ENCODE data around the gene TNFRSF12A. TPM values are rescaled to one million over a fixed set of nuclear protein-coding genes. Genes with fewer than 3 reads are reported as not detected.

The TNFRSF12A gene
- polyA plus RNA-seq, 2 of the 4 experiments (the other 2 are of a cell fraction) = 111 to 314 TPM

DNA sequence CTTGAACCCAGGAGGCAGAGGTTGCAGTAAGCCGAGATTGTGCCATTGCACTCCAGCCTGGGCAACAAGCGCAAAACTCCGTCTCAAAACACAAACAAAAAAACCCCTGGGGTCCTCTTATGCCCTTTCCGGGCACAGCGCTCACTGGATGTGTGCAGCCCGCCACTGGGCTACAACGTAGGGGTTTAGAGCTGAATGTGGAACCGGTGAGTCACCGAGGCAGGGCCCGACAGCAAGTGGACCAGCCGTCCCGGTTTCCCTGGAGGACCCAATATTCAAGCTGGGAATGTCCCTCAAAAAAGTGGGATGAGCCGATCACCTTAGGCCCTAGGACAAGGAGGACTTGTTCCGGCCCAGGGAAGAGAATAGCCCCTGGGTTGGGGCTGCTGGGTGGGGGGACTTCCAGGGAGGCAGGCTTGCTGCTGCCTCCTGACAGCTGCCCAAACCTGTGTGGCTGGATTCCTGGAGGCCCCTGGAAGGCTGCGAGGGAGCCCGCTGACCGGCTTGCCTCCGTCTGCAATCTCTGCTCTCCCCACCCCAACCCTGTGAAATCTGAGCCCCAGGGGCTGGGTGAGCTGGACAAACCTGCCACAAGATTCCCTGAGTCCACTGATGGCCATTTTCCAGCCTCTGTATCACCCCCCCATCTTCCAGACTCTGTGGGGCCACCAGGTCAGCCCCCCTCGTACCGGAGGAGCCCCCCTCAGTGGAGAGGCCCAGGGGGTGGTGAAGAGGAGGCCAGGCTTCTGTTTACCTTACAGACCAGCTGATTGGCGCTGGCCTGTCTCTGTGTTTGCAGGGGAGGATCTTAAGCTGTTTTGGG, 10.4 kb upstream of the TNFRSF12A start:
- POLR2A ChIA-PET = interaction anchor here (3.7 kb wide), 1 partner anchor 11 kb away, joined by 31 read pairs; the partner anchor contains the start of gene TNFRSF12A
- Histone ChIP-seq H3K27ac (0 out of 6 replicates have a peak overlapping the region, but pooled peaks of 1 of the 2 experiments have one; percentile 1), H3K4me2 (no peak overlapping the region), H3K9me3 (no peaks in the 10 kb centered on the region), H3K4me3 (no peak overlapping the region), H3K4me1 (peaks cover 23% of the 10 kb centered on the region)
- TF ChIP-seq, protein P1, sequence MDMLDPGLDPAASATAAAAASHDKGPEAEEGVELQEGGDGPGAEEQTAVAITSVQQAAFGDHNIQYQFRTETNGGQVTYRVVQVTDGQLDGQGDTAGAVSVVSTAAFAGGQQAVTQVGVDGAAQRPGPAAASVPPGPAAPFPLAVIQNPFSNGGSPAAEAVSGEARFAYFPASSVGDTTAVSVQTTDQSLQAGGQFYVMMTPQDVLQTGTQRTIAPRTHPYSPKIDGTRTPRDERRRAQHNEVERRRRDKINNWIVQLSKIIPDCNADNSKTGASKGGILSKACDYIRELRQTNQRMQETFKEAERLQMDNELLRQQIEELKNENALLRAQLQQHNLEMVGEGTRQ (IDR thresholded peaks at IDR 0.05) = no peak
- TF ChIP-seq NR3C1 (IDR thresholded peaks at IDR 0.05) = no peak
- TF ChIP-seq CBX8 (IDR thresholded peaks at IDR 0.05) = no peak
- TF ChIP-seq RNF2 (IDR thresholded peaks at IDR 0.05; ENCODE audit: borderline replicate concordance, low read depth) = no peak
- TF ChIP-seq KDM1A (IDR thresholded peaks at IDR 0.05; ENCODE audit: low read depth) = no peak
- no peak for TF ChIP-seq RCOR1 (IDR thresholded peaks at IDR 0.05; ENCODE audit: low read depth, low read length)
- TF ChIP-seq POLR2AphosphoS2 (conservative IDR thresholded peaks at IDR 0.05; ENCODE audit: low read length) = no peak
- TF ChIP-seq GATA3 (IDR thresholded peaks at IDR 0.05; ENCODE audit: borderline replicate concordance) = no peak
- TF ChIP-seq ZFP36 (IDR thresholded peaks at IDR 0.05; ENCODE audit: borderline replicate concordance, partially characterized antibody) = no peak
- TF ChIP-seq KDM5A (IDR thresholded peaks at IDR 0.05) = no peak
- no peak for TF ChIP-seq EP300 (IDR thresholded peaks at IDR 0.05)
- no peak for TF ChIP-seq HES2 (IDR thresholded peaks at IDR 0.05)
- TF ChIP-seq CEBPB (IDR thresholded peaks at IDR 0.05) = no peak
- no peak for TF ChIP-seq JUNB (IDR thresholded peaks at IDR 0.05)
- TF ChIP-seq CHD2 (IDR thresholded peaks at IDR 0.05; ENCODE audit: low read length, partially characterized antibody) = no peak
- no peak for TF ChIP-seq RAD21 (conservative IDR thresholded peaks at IDR 0.05 in 1 of 2, IDR thresholded peaks at IDR 0.05 in 1 of 2)
- TF ChIP-seq, protein P2, sequence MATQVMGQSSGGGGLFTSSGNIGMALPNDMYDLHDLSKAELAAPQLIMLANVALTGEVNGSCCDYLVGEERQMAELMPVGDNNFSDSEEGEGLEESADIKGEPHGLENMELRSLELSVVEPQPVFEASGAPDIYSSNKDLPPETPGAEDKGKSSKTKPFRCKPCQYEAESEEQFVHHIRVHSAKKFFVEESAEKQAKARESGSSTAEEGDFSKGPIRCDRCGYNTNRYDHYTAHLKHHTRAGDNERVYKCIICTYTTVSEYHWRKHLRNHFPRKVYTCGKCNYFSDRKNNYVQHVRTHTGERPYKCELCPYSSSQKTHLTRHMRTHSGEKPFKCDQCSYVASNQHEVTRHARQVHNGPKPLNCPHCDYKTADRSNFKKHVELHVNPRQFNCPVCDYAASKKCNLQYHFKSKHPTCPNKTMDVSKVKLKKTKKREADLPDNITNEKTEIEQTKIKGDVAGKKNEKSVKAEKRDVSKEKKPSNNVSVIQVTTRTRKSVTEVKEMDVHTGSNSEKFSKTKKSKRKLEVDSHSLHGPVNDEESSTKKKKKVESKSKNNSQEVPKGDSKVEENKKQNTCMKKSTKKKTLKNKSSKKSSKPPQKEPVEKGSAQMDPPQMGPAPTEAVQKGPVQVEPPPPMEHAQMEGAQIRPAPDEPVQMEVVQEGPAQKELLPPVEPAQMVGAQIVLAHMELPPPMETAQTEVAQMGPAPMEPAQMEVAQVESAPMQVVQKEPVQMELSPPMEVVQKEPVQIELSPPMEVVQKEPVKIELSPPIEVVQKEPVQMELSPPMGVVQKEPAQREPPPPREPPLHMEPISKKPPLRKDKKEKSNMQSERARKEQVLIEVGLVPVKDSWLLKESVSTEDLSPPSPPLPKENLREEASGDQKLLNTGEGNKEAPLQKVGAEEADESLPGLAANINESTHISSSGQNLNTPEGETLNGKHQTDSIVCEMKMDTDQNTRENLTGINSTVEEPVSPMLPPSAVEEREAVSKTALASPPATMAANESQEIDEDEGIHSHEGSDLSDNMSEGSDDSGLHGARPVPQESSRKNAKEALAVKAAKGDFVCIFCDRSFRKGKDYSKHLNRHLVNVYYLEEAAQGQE (IDR thresholded peaks at IDR 0.05) = no peak
- FAIRE-seq (no peak), ATAC-seq (no peak), DNase-seq (ENCODE audit: low read depth in 1 of 2, low spot score in 1 of 2) (no peak)
- WGBS (ENCODE audit: missing lambda C conversion rate) = 86% methylated on average over 19 of the region's 21 CpGs
- CTCF ChIA-PET = interaction anchor here (0.9 to 14.8 kb wide), 5 partner anchors 11 to 83 kb away, joined by 3 to 214 read pairs (median 3); partner anchors contain the start of genes CLDN6, HCFC1R1, THOC6 and TNFRSF12A

GRCh38 chr16:3010510-3010909, 9.7 kb upstream of the TNFRSF12A start:
- H3K4me3 ChIP-seq = no peak overlapping the region
- H3K27ac ChIP-seq = no peak overlapping the region
- ATAC-seq = no peak
- H3K4me1 ChIP-seq = peaks cover 20% of the 10 kb centered on the region
- no peak for FAIRE-seq
- CTCF ChIA-PET = interaction anchor here (0.9 to 14.8 kb wide), 4 partner anchors 10 to 40 kb away, joined by 3 to 214 read pairs (median 58); partner anchors contain the start of genes CLDN6, HCFC1R1, THOC6 and TNFRSF12A
- POLR2A ChIA-PET = interaction anchor here (3.7 kb wide), 1 partner anchor 11 kb away, joined by 31 read pairs; the partner anchor contains the start of gene TNFRSF12A
- WGBS (ENCODE audit: missing lambda C conversion rate) = 93% methylated on average over 7 of the region's 8 CpGs
- H3K9me3 ChIP-seq = no peaks in the 10 kb centered on the region
- no peak overlapping the region for H3K4me2 ChIP-seq
- DNase-seq (ENCODE audit: low read depth in 1 of 2, low spot score in 1 of 2) = no peak
- no peak for TF ChIP-seq POLR2AphosphoS2 (conservative IDR thresholded peaks at IDR 0.05; ENCODE audit: low read length)
- TF ChIP-seq, protein P2 (IDR thresholded peaks at IDR 0.05) = no peak
- no peak for TF ChIP-seq FOXS1 (CRISPR knock-in tag; IDR thresholded peaks at IDR 0.05)
- TF ChIP-seq CBX8 (IDR thresholded peaks at IDR 0.05) = no peak
- no peak for TF ChIP-seq JUN (IDR thresholded peaks at IDR 0.05)
- TF ChIP-seq, protein P3, sequence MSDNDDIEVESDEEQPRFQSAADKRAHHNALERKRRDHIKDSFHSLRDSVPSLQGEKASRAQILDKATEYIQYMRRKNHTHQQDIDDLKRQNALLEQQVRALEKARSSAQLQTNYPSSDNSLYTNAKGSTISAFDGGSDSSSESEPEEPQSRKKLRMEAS (IDR thresholded peaks at IDR 0.05) = no peak
- no peak for TF ChIP-seq CBX2 (IDR thresholded peaks at IDR 0.05; ENCODE audit: borderline replicate concordance, low read depth)
- no peak for TF ChIP-seq MAZ (IDR thresholded peaks at IDR 0.05; ENCODE audit: borderline replicate concordance, low read depth, low read length)
- no peak for TF ChIP-seq ZC3H11A (IDR thresholded peaks at IDR 0.05)
- TF ChIP-seq HES2 (IDR thresholded peaks at IDR 0.05) = no peak
- TF ChIP-seq, protein P4, sequence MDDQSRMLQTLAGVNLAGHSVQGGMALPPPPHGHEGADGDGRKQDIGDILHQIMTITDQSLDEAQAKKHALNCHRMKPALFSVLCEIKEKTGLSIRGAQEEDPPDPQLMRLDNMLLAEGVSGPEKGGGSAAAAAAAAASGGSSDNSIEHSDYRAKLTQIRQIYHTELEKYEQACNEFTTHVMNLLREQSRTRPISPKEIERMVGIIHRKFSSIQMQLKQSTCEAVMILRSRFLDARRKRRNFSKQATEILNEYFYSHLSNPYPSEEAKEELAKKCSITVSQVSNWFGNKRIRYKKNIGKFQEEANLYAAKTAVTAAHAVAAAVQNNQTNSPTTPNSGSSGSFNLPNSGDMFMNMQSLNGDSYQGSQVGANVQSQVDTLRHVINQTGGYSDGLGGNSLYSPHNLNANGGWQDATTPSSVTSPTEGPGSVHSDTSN (IDR thresholded peaks at IDR 0.05) = no peak
- no peak for TF ChIP-seq RNF2 (IDR thresholded peaks at IDR 0.05; ENCODE audit: borderline replicate concordance, low read depth)
- TF ChIP-seq ZNF302 (CRISPR knock-in tag; IDR thresholded peaks at IDR 0.05) = no peak
